Fibroblast of the conjunctiva (primary cell): ENCODE data around the gene EIF5.

Source experiments
- DNase-seq: peaks from one replicate; pipeline ENCODE4 v3.0.0-alpha.2; 2010; ENCODE audit warnings: low read depth

EIF5 gene

DNA sequence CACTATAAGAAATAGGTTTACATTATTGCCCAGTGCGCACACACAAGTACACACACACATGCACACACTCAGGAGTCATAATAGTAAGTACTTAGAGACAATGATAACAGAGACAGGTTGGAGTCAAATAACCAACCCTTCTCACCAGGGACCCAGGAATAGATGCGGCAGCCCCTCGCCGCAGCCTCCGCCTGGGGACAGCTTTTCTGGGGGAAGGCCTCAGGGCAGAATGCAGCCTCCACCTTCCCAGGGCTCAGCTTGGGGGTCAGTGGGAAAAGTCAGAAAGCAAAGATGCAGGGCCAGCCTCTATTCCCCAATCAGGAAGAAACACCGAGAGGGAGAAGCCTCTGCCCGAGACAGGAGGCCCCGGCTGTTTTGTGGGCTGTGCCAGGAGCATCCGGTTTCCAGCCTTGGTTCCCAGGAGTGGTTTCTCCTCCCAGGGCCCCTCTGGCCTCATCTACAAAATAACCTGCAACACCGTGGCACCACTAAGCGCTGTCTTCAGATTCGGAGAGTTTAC is 23.4 kb upstream of the EIF5 start:
- DNase-seq, result no peak

DNA sequence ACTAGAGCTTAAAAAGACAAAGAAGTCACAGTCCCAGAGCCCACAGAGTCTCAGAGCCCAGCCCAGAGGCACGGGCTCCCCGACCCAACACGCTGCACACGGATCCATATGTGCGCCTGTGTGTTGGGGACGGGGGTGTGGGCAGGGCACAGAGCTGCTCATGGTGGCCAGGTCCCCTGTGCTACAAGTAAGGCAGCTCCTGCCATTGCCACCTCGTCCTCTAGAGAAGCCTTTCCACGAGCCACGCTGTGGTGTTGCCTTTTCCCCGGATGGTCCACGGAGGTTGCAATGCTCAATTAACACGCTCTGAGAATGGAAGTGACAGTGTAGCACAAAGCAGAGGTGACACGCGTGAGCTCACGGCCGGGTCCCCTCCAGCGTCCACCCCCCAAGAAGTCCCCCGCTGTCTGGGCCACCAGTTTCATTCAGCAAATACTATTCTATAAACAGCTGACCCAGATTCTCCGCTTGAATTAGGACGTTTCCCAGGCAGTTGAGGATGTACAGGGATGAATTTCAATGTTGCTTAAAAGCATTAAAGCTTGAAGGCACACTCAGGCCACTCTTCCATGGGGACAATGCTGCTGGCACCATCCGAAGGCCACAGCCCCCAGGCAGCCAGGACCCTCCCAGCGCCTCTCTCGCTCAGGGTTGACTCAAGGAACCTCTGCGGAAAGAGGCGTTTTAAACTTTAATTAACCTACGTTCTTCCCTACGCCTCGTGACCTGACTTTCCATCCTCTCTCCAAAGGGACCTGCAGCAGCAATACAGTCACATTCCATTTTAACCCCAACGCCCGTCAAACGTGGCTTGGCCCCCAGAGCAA is 22.7 kb upstream of the EIF5 start:
- DNase-seq, result no peak

DNA sequence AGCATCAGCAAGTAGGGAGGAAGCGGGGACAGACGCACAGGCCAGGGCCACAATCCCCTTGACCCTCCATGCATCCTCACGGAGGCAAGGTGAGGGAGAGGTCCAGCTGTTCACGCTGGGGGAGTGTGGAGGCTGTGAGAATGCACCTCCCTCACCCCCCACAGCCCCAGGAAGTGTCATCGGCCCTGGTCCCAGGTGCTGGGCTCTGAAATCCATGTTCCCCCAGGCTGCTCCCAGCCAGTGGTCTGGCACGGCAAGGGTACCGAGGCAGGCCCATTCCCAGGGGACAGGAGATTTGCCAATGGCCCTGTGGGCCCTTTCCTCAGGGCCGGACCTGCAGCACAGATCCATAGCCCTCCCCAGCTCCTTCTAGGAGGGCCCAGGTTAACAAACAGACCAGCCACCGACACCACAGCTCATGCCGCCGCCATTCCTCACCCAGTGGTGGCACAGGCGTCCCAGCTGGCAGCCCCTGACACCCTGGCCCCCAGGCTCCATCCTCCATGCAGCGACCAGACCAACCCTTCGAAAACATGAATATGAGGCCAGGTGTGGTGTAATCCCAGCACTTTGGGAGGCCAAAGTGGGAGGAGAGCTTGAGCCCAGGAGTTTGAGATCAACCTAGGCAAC is 21.9 kb upstream of the EIF5 start:
- no peak for DNase-seq

DNA sequence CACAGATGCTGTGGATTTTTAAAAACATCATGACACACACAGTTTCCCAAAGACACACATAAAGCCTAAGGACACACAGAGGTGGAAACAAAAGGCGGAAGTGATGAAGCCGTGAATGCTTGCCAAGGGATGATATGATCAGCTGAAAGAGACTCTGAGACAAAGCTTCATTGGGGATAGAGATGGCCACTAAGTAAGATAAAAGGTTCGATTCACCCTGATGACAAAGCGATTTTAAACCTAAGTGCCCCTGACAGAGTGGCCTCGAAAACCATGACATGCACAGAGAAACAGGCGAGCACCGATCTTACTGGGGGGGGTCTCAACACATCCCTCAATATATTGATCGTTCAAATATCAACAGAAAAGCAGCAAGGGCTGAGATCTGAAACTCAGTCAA is 20.3 kb upstream of the EIF5 start:
- no peak for DNase-seq

DNA sequence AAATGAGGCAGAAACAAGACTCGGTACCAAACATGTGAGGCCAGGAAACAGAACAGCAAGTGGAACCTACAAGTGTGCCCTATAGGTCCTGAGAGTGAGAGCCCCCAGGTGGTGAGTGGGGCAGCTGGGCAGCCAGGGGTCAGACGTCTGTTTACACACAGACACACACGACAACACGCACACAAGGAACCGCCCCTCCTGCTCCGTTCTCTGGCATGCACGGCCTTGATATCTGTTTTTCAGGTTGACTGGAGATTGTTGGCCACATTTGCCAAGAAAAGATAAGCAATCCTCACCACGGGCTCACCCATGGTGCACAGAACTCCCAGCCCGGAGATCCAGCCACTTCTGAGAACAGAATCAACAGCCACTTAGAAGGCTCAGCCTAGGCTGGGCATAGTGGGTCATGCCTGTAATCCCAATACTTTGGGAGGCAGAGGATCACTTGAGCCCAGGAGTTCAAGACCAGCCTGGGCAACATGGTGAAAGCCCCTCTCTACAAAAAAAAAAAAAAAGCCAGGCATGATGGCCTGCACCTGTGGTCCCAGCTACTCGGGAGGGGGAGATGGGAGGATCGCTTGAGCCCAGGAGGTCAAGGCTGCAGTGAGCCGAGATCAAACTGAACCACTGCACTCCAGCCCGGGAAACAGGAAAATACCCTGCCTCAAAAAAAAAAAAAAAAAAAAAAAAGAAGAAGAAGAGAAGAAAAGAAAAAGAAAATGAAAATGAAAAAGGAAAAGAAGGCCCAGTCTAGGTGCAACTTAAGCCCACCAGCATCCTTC is 19.4 kb upstream of the EIF5 start:
- DNase-seq, result no peak

DNA sequence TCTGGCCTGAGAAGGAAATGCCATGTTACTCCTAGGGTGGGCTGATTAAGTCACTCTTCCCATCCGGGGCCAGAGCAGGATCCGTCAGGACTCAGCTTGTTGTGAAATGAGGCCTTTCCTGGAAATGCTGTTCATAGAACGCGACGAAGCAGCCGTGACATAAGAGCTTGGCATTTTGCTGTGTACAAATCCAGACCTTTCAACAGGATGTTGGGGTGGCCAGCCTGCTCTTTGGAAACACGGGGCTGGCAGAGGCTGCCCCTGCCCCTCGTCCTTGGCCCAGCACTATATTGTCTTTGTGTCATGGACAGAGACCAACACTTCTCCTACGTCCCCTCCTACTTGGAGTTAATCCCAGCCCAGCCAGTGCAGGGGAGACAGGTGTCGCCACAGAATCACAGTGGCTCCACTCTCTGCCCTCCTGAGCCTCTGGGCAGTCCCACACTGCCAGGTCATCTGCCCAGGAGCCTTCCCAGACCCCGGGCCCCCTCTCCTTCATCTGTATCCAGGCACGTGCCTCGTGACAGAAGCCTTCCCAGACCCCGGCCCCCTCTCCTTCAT is 18.6 kb upstream of the EIF5 start:
- DNase-seq, result no peak

DNA sequence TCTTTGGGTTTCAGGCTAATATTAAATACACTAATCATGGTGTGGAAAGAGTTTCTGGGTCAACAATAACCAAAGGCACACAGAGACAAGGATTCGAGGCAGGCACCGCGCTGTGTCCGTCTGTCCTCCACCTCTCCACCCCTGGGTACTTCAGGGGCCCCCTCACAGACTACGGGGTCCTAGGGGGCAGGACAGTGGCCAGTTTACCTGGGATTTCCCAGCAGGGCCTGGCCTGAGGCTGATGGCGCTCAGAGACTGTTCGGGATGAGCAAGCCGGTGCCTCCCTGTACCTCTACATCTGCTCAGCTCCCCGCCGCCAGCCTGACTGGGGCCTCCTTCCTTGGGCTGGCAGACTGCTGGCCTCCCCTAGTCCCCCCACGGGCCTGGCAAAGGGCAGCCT is 18.1 kb upstream of the EIF5 start:
- no peak for DNase-seq

DNA sequence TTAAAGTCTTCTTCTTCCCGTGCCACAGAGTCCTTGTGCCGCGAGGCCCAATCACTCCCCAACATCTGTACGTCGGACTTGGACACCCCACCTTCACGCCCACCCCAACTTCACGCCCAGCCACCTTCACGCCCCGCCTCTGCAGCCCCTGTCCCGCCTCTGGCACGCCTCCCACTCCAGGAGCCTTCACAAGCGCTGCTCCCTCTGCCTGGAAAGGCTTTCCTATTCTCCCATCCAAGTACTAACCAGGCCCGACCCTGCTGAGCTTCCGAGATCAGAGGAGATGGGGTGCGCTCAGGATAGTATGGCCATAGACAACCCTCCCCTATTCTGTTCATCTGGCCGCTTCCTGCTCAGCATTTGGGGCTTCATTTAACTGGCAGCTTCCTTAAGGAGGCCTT is 17.3 kb upstream of the EIF5 start:
- DNase-seq, result no peak

DNA sequence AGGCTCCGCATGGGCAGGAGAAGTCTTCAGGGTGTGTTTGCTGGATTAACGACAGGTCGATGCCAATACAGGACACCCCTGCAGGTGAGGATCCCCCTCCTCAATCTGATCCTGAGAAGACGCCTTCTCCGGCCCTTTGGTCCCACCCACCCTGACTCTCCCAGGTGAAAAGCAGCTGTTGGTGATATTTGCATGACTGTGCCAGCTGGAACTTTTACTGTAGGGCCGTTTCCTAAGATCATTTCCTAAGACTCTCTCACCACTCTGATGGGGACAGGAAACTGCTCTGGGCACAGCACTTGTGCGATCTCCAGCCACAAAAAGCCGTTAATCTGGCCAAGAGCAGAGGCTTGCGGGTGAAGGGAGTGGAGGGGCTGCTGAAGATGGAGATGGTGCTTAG is 16.8 kb upstream of the EIF5 start:
- DNase-seq, result no peak

DNA sequence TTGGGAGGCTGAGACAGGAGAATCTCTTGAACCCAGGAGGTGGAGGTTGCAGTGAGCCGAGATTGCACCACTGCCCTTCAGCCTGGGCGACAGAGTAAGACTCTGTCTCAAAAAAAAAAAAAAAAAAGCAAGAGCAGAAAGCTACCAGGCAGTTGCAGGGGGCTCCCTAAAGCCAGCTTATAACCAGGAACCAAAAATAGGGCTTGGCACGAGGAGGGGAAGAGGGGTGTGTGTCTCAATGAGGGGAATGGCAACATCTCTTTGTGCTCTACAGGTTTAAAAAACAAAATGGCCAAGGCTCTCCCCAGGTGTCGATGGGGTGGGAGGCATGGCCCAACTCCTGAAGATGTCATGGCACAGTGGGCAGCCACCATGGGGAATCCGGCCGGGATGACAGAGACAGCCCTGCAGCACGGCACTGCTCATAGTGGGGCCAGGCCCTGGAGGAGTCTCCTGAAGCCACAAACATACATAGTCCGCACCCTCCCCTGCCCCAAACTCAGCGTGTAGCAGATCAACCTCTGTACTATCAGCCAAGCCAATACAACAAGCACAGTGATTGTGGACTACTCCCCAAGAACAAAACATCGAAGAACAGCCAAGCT is 16.0 kb upstream of the EIF5 start:
- DNase-seq, result no peak

DNA sequence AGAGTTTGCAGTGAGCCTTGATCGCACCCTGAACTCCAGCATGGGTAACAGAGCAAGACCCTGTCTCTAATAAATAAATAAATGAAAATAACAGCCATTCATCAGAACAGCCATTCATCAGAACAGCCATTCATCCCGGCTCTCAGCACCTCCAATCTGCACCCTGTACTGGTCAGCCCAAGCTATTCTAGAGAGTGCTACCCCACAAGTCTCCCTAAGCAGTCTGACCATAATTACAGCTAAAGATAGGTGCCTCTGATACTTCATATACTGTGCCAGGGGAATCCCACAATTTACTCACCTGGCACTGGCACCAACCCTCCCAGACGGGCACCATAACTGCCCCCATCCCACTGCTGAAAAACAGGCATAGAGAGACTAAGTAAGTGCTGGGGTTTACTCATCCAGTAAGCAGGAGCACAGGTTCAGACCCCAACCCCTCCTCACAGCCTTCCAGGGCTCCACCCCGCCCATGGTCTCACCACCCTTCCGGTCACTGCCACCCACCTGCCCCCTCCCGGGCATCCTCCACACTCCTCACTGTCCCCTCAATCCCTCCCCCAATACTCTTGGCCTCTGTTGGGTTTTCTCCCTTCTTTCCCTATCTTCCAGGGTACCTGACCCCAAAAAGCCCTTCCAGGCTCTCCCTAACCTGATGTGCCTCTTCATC is 15.2 kb upstream of the EIF5 start:
- DNase-seq, result no peak

DNA sequence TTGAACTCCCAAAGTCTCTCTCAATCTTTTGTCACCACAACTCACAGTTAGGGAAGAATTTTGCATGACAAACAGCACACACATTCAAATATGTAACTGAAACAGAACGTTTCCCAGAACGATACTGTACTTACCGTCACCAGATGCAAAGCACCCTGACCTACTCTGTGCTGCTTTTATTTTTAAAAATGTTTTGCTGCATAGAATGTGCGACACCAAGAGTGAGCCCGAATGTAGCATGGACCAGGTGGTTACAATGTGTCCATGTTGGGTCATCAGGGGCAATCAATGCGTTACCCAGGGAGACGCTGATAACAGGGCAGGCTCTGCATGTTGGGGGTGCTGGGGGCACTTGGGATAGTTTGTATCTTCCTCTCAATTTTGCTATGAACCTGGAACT is 14.6 kb upstream of the EIF5 start:
- DNase-seq, result no peak

DNA sequence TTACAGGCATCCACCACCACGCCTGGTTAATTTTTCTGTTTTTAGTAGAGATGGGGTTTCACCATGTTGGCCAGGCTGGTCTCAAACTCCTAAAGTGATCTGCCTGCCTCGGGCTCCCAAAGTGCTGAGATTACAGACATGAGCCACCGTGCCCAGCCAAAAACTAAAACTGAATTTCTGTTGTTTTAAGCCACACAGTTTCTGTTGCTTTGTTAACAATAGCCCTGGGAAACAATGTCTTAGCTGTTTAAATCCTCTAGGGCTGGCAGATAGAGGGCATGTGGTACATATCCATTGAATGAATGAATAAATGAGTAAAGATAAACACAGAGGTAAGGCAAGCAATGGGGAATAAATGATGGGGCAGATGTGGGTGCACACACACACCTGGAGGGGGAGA is 8.0 kb upstream of the EIF5 start:
- no peak for DNase-seq

DNA sequence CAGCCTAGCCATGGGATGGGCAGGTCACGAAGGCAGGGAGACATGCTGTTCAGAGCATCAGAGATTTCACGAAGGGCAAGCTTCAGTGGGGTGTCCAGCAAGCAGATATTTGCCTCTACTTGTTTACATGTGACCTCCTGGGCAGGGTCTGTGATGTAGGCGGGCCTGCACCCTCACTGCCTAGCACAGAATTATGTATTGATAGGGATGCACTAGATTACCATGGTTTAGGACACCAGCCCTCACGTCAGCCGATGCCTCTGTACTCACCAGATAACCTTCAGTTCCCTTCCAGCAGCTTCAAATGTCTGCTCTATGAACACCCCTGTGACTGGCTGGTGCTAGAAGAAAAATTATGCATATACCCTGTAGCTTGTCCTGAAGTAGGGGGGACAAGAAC is 5.1 kb upstream of the EIF5 start:
- no peak for DNase-seq

DNA sequence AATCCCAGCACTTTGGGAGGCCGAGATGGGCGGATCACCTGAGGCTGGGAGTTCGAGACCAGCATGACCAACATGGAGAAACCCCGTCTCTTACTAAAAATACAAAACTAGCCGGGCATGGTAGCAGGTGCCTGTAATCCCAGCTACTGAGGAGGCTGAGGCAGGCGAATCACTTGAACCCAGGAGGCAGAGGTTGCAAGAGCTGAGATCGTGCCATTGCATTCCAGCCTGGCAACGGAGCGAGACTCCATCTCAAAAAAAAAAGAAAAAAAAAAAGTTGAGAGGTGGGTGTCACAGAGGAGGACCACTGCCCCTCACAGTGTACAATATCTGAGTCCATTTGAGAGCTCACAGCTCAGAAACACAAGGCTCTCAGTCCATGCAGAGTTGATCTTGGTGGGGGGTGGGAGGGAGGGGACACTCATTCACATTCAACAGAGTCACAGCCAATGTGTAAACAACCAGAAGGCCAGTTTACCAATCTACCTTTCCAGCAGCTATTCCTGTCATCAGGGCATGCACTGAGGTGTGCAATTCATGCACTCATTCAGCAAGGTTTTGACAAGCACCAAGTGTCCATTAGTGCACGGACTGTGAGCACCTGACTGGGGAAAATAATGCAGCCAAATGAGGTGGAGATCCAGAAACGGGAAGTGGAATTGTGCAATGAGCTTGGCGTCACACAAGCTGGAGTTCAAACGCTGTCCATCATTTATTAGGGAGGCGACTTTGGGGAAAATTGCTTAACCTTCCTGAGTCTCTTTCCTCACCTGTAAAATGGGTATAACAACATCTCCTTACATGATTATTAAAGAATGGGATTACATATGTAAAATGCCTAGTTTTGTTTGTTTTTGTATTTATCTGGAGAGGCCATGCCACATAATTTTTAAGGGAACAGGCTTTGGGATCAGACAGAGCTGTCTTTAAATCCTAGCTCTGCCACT is 4.4 kb upstream of the EIF5 start:
- no peak for DNase-seq

DNA sequence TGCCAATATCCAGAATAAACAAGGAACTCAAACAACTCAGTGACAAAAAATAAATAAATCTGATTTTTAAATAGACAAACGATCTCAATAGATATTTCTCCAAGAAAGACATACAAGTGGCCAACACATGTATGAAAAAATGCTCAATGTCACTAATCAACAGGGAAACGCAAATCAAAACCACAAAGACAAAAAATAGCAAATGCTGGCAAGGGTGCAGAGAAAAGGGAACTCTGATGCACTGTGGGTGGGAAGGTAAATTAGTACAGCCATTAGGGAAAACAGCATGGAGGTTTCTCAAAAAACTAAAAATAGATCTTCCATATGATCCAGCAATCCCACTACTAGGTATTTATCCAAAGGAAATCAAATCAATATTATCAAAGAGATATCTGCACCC is 3.5 kb upstream of the EIF5 start:
- no peak for DNase-seq

DNA sequence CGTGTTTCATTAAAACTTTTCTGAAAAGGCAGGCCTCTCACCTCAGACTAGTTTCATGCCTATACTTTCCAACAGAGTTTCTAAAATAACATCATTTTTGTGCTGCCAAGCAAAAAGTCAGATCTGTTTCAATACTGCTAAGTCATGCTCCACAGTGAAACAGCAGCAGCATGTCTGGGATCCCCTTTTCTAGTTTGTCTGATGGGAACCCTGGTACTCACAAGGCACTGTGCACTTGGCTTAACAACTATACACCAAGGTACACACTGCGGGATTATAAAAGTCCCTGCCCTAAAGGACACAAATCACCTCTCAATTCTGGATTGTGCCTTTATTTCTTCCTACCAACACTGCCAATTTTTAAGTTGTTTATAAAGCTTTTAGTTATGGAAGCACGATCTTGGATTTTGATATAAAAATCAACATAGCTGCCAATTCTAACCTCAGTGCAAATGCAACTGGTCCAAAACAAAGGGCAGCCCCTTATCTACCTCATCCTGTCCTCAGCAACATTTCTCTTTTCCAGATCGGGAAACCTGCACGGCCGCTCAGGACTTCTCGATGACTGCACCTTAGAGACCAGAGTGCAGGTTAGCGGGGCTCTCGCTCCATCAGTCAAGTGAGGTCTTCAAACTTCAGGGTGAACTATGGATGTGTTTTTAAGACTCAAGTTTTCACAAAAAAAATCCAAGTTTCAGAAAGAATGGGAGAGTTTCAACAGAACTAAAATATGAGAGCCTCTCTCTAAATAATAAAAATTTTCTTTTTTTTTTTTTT is 1.7 kb upstream of the EIF5 start:
- no peak for DNase-seq

DNA sequence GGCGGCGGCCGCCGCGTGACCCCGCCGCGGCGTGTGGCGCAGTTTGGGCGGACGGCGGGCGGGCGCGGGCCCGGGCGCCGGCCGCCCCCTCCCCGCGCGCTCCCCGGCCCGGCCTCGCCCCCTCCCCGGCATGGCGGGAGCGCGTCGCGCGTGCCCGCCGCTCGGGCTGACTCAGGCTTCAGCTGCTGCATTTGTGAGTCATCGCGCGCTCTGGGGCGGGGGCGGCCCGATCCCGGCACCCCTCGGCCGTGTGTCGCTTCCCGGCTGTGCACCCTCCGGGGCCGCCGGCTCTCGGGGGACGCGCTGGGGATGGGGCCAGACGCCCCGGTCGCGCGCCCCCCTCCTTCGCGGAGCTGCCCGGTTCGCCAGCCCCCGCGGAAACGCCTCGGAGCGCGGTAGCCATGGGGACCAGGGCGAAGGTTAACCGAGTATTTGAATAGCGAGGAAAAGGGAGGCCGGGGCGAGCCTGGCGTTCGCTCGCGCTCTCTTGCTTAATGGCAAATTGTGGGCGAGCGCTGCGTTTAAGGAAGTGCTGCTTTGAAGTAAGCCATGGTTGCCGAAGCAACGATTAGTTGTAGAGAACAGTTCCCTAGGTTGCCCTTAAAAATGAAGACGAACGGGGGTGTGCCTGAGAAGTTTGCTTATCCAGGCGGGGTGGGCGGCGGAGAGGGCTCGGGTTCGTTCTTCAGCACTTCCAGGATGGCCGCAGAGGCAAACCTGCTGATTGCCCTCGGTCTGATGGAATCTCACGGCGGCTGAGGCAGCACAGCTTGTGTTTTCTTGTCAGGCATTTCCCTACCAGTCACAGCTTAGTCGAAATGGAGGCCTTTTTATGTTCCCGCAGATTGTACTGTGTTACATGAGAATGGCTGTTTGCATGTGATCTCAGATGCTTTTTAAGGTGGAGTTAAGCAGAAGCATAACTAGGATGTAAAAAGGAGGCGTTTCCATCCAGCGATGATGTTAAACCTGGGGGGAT is 896 bp downstream of the EIF5 start:
- peak; percentile 28 for DNase-seq
